CD1c-positive myeloid dendritic cell (primary cell): Measurements from ENCODE around the gene SEC24A.
"Not testable (repeated sequence)": the region's sequence is repeated elsewhere in the genome, so short reads cannot be mapped to it uniquely, and the experiment has no call there.

Source experiments
- DNase-seq: peaks from one replicate; pipeline ENCODE4 v3.0.0-alpha.2; 2016; ENCODE audit errors: extremely low spot score

The SEC24A gene

DNA sequence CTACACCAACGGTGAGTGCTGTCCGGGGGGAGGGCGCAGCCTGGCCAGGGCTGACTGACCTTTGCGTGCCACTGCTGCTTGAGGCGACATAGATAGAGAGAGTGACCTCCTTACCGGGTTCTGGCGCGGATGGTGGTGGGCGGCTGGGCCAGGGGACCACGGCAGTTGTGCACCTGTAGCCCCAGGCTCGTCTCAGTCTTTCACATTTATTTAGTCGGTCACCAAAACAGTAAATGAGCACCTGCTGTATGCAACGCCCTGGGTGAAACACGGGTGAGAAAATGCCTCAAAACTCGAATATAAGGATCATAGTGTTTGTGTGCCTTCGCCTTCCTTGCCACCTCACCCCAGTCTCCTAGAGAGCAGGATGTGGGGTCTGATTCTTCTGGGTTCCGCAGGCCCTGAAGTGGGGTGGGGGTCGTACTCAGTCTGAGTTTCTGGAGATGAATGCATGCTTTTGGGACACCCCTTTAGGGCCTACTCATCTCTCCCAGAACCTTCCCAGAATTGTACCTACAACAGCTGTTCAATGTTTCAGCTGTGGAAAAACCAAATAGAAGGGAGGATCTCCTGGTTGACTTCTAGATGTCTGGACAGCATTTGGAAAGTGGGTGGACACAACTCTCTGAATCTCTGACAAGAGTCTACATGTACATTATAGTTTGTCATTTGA, 714 bp downstream of the SEC24A start:
- DNase-seq, result peak; percentile 9

DNA sequence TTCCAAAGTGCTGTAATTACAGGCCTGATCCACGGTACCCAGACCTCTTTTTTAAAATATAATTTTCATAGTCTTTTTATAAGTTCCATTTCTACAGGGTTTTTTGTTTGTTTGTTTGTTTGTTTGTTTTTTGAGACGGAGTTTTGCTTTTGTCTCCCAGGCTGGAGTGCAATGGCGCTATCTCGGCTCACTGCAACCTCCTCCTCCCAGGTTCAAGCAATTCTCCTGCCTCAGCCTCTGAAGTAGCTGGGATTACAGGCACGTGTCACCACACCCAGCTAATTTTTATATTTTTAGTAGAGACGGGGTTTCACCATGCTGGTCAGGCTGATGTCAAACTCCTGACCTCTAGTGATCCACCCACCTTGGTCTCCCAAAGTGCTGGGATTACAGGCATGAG, 2.1 kb downstream of the SEC24A start:
- DNase-seq, result not testable (repeated sequence)

DNA sequence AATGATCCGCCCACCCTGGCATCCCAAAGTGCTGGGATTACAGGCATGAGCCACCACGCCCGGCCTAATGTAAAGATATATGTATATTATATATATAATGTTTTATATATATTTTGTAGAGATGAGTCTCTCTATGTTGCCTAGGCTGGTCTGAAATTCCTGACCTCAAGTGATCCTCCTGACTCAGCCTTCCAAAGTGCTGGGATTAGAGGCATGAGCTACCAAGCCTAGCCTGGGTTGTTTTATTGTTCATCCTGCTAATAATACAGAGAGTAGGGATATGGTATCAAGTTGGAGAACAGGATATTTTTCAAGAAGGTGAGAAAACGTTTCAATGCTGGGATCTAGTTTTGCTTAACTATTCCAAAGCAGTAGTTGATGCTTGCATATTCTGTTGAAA, 2.9 kb downstream of the SEC24A start:
- DNase-seq, result no peak

DNA sequence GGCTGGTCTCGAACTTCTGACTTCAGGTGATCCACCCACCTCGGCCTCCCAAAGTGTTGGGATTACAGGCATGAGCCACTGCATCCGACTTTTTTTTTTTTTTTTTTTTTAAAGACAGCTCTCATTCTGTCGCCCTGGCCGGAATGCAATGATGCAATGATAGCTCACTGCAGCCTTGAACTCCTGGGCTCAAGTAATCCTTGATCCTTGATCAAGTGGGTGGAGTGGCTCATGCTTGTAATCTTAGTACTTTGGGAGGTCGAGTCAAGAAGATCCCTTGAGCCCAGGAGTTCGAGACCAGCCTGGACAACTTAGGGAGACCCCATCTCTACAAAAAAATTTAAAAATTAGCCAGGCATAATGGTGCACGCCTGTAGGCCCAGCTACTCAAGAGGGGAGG, 8.1 kb downstream of the SEC24A start:
- DNase-seq, result no peak

DNA sequence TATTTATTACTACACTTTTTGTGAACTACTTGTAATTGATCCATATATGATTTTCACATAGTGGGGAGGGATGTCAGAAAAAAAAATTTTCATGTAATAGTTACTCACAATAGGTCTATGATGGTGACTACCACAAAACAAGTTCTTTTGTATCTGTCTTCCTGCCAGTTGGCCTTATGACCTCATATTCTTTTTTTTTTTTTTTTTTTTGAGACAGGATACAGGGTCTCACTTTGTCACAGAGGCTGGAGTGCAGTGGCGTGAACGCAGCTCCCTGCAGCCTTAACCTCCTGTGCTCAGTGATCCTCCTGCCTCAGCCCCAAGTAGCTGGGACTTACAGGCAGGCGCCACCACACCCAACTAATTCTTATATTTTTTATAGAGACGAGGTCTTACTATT, 10.9 kb downstream of the SEC24A start:
- DNase-seq, result no peak

DNA sequence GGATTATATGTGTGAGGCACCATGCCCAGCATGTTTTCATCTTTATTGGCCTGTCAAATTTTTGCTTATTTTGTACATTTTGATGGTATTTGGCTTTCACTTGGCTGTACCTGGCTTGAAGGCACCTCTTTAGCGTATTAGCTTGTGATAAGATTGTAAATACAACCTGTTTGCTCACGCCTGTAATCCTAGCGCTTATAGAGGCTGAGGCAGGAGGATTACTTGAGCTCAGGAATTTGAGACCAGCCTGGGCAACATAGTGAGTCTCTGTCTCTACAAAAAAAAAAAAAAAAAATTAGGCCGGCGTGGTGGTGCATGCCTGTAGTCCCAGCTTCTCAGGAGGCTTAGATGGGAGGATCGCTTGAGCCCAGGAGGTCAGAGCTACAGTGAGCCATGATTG, 11.3 kb downstream of the SEC24A start:
- no peak for DNase-seq

DNA sequence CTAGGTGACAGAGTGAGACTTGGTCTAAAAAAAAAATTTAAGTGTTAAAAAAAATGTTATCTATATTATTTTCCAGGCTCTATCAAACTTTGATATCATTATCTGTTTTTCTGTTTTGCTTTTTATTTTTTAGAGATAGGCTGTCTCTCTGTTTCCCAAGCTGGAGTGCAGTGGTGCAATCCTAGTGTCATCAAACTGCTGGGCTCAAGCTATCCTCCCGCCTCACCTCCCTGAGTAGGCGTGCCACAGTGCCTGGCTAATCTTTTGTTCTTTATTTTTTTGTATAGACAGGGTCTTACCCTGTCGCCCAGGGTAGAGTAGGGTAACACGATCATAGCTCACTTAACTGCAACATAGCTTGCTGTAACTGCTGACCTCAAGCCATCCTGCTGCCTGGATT, 14.4 kb downstream of the SEC24A start:
- DNase-seq, result no peak

DNA sequence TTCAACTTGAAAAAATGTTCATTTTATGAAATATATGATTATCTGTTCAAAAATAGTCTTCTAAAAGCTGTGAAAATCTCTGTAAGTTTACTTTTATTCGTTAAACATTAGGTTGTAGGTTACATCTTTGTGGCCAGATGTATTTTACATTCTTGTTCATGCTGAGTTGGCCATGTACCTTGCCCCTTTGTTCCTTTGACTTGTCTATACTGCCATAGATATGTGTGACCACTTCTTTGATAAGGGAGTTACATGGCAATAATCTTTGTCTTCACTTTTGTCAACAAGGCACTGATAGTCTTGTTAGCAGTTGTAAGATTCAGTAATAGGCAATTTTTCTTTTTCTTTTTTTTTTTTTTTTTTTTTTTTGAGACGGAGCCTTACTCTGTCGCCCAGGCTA, 15.9 kb downstream of the SEC24A start:
- DNase-seq, result no peak

DNA sequence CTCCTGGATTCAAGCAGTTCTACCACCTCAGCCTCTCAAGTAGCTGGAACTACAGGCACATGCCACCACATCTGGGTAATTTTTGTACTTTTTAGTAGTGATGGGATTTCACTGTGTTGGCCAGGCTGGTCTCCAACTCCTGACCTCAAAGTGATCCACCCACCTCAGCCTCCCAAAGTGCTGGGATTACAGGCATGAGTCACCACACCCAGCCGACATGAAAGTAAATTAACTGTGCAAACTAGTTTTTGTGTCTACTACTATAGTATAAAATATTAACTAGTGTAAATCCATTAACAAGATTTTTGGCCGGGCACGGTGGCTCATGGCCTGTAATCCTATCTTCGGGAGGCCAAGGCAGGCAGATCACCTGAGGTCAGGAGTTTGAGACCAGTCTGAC, 25.0 kb downstream of the SEC24A start:
- DNase-seq, result not testable (repeated sequence)

DNA sequence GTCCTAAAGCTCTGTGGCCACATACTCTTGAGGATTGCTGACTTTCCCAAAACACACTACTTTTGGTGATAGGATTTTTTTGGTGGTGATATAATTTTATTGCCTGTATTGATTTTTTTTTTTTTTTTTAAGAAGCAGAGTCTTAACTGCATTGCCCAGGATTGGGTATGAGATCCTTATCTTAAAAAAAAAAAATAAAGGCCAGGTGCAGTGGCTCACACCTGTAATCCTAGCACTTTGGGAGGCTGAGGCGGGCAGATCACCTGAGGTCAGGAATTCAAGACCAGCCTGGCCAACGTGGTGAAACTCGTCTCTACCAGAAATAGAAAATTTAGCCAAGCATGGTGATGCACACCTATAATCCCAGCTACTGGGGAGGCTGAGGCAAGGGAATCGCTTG, 28.8 kb downstream of the SEC24A start:
- not testable (repeated sequence) for DNase-seq

DNA sequence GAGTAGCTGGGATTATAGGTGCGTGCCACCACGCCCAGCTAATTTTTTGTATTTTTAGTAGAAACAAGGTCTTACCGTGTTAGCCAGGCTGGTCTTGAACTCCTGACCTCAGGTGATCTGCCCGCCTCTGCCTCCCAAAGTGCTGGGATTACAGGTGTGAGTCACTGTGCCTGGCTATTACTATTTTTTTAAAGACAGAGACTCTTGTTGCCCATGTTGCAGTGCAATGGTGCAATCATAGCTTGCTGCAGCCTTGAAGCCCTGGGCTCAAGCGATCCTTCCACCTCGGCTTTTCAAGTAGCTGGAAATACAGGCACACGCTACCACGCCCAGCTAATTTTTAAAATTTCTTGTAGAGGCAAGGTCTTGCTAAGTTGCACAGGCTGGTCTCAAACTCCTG, 41.6 kb downstream of the SEC24A start:
- DNase-seq, result not testable (repeated sequence)

DNA sequence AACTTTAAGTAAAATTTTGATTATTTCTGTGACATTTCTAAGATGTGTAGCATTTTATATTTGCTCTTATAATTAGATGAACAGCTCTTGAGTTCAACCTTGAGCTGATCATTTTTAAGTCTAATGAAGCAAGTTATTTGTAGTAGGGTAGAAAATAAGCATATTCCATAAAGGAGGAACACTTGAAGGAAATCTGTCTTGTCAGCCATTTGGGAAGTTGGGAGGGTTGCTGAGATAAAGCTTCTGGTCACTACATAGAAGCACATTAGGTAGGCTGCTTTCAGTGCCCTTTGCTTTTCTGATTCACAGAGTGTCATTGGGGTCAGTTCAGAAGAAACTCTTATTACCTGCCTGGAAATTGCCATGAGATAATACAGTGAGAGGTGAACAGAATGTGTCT, 44.1 kb downstream of the SEC24A start:
- DNase-seq, result no peak

DNA sequence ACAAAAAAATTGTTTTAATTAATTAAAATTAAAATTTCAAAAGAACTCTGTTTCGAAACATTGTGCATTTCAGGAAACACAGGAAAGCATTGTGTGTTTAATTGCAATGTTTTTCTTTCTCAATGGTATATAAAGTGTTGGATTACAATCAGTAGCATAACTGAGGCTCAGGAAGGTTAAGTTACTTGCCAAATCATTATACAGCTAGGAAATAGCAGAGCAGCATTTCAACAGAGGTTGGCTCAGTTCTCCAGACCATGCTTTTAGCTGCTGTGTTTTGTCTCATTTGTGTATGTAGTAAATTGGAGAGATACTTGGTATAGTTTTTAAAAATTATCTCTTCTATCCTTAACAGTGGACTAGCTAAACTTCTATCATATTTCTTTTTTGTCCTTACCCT, 59.7 kb downstream of the SEC24A start:
- DNase-seq, result no peak

DNA sequence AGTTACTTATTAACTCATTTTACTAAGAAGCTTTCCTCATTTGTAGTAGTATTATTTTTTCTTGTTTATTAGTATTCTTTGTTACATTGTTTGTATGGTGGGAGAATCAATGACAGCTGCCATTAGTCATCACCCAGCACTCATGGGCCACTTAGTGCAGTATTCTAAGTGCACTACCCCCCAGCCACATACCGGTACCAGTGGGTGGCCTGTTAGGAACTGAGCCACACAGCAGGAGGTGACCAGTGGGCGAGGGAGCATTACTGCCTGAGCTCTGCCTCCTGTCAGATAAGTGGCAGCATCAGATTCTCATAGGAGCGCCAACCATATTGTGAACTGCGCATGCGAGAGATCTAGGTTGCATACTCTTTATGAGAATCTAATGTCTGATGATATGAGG, 65.5 kb downstream of the SEC24A start:
- no peak for DNase-seq

DNA sequence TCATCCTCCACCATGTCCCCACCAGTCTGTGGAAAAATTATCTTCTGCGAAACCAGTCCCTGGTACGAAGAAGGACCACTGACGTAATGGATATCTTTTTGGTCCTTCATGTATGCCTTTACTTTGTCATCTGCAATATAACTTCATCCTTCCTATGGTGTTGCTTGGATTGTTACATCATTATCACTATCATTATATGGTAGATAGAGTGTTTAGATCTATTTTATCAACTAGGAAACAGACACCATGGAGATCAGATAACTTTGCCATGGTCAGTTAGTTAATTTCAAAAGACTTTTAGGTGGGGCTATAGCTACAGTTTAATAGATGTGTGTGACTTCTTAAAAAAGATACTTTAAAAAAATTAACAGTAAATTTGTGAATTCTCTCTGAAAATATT, 66.0 kb downstream of the SEC24A start:
- no peak for DNase-seq

DNA sequence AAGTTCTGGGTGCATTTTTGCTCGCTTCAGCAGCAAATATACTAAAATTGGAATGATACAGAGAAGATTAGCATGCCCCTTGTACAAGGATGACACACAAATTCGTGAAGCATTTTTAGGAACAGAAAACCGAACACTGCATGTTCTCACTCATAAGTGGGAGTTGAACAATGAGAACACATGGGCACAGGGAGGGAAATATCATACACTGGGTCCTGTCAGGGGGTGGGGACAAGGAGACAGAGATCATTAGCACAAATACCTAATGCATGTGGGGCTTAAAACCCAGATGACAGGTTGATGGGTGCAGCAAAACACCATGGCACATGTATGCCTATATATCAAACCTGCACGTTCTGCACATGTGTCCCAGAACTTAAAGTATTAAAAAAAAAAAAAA, 66.9 kb downstream of the SEC24A start:
- DNase-seq, result not testable (repeated sequence)

DNA sequence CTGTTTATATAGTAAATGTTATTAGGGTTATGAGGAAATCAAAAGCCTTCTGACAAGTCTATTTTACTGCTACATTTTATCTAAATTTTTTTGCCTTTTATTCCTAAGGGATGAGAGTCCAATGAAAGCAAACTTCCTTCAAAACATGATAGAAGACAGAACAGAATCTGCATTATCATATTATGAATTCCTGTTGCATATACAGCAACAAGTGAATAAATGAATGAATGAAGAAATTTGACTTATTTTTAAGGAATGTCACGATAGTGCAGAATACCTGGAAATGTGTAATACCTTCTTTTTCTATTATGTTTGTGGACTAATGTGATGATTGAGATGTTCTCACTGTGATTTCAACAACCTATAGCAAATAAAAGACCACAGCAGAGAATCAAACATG, 76.3 kb downstream of the SEC24A start:
- DNase-seq, result no peak

DNA sequence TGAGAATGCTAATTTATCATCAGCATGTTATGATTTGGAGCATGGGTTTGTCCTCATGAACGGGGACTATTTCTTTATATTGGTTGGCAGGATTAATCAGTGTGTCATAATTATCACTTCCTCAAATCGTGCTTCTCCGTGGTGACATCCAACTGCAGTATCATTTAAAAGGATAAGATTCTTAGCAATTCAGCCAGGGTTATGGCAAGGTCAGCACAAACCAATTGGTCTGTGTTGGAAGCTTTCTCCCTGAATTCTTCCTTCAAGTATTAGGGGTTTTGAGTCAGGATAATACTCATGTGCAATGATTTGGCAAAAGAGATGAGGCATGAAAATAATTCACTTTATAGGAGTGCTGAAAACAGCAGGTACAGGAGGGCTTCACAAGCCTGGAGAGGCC, 84.2 kb downstream of the SEC24A start:
- DNase-seq, result peak; percentile 34

DNA sequence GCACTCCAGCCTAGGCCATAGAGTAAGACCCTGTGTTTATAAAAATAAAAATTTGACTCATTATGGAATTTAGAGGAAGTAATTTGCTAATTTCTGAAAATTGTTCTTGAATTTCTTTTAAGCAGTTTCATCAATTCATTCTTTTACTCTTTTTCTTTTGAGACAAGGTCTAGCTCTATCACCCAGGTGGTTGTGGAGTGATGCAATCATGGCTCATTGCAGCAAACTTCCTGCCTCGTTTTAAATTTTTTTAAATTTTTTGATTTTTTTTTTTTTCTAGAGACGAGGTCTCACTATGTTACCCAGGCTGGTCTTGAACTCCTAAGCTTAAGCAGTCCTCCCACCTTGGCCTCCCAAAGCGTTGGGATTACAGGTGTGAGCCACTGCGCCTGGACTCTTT, 86.7 kb downstream of the SEC24A start:
- no peak for DNase-seq

DNA sequence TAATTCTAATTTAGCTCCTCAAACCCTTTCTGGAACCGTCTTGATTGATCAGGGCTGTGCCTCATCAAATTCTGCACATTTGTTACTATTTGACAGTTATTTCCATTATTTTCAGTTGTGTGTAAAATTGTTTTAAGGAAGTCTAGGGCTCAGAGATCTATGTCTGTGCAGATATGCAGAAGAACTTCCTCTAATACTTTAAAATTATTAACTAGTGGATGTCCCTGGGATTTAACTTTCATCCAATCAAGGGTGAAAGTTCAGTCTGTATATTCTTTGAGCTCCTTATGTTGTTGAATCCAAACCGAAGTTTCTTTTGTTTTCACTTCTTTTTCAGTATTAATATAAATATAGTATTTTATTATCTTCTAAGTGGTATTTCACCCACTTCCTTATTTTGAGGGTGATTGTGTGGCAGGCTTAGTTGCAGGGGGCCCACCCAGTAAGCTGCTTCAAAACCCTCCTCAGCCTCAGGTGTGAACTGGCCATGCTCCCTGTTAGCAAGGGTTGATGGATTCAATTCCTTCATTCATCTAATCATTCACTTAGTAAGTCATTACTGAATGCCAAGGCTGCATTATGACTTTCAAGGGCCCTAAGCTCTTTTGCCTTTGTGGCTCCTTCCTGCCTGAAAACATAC, 87.7 kb downstream of the SEC24A start:
- DNase-seq, result peak; percentile 50

DNA sequence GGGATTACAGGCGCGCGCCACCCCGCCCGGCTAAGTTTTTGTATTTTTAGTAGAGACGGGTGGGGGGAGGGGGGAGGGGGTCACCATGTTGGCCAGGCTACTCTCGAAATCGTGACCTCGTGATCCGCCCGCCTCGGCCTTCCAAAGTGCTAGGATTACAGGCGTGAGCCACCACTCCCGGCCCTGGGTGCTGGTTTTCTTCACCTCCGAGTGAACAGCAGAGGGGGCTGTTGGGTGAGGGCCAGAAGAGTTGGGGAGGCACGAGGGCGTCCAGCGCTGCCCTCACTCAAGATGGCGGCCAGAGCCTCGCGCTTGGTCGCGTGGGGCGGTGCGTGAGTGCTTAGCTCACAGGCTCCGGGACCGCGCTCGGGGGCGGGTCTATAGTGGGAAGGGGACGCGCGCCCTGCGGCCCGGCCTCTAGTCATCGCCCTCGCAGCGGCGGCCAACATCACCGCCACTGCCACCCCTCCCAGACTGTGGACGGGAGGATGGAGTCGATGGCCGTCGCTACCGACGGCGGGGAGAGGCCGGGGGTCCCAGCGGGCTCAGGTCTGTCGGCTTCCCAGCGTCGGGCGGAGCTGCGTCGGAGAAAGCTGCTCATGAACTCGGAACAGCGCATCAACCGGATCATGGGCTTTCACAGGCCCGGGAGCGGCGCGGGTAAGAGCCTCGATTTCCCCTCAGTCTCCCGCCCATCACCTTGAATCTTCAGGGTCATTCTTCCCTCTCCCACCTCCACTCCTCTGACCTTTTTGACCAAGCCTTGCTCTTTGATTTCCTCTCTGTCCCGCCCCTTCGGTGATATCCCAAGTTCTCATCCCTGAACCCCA, 89.8 kb downstream of the SEC24A start, which contains the start of gene CAMLG:
TSS of gene CAMLG (plus strand) at position 416 of the 830 bp plus-strand sequence. CDS start at position 489, 73 bp downstream.
- peak; percentile 100 for DNase-seq

DNA sequence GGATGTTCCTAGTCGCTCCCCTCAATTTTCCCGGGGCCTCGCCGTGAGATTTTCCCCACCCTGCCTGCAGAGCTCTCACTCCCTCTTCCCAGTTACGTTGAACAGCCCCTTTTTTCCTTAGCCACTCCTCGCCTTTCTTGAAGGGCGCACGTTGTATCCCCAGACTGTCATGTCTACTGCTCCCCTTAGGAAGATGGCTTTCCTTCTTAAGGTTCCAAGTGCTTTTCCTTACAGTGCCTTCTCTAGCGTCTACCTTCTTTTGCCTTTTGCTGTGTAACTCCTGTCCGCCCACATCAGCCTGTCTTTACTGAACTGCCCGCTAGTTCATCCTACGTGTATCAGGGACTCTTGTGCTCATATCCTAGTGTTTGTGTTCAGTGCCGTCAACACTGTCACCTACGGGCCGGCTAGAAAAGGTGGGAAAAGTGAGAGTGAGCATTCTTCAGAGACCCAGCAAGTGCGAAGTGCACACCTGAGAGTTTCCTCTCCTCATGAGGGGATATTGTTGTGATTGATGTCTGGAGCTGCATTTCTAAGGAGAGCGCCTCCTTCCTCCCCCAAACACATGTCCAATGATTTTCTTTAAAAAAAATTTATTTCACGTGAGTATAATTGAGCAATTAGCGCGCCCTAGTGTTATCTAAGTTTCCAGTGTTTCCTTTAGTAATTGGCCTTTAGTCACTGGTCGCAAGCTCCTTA, 90.5 kb downstream of the SEC24A start:
- peak; percentile 52 for DNase-seq
